T-helper 1 cell treated with Interleukin-12 subunit alpha and Interleukin-12 subunit beta and Interleukin-4 antibody, amounts not matched to agents 30 μg/mL and 1 μg/mL, for 36 hours (primary cell): Measurements from ENCODE around the gene CASK.

Experiments
- H3K27ac Mint-ChIP-seq: one replicate; pipeline ENCODE4 v1.8.0; 2021; ENCODE audit warnings: mild to moderate bottlenecking, mixed read lengths
- H3K27me3 Mint-ChIP-seq: one replicate; pipeline ENCODE4 v1.8.0; 2021; ENCODE audit warnings: low read depth, mixed read lengths
- H3K36me3 Mint-ChIP-seq: one replicate; pipeline ENCODE4 v1.8.0; 2021; ENCODE audit warnings: low read depth, mixed read lengths
- H3K4me1 Mint-ChIP-seq: one replicate; pipeline ENCODE4 v1.8.0; 2021; ENCODE audit warnings: low read depth, mixed read lengths
- H3K4me3 Mint-ChIP-seq: one replicate; pipeline ENCODE4 v1.8.0; 2021; ENCODE audit warnings: mild to moderate bottlenecking, moderate library complexity, mixed read lengths
- H3K9me3 Mint-ChIP-seq: one replicate; pipeline ENCODE4 v1.8.0; 2021; ENCODE audit warnings: mixed read lengths

The CASK gene

GRCh38 chrX:41502004-41502403 is 421.4 kb downstream of the CASK start:
- Mint-ChIP-seq H3K4me1 (peaks cover 5% of the 10 kb centered on the region), H3K27me3 (no peaks in the 10 kb centered on the region), H3K9me3 (peaks cover 6% of the 10 kb centered on the region), H3K4me3 (no peak overlapping the region), H3K36me3 (peaks cover 3% of the 10 kb centered on the region), H3K27ac (no peak overlapping the region)

DNA sequence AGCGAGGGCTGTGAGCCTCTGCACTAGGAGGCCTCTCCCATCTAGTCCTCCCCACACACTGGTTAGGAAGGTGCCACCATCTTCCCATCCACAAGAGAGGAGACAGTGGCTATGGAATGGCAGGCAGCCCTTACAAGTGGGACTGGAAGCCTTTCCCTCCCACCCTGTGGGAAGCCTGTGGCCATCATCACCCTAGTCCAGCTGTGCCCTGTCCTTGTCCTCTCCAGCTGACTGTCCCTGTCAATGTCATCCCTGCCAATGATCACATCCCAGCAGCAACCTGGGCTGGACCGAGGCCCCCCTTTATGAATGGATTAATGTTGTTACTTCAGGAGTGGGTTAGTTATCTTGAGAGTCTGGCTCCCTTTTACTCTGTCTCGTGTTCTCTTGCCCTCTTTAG is 423.4 kb downstream of the CASK start:
- H3K27ac Mint-ChIP-seq, result no peak overlapping the region
- peaks cover 9% of the 10 kb centered on the region for H3K9me3 Mint-ChIP-seq
- H3K4me1 Mint-ChIP-seq, result peaks cover 5% of the 10 kb centered on the region
- H3K27me3 Mint-ChIP-seq, result no peaks in the 10 kb centered on the region
- no peak overlapping the region for H3K4me3 Mint-ChIP-seq
- peaks cover 5% of the 10 kb centered on the region for H3K36me3 Mint-ChIP-seq

GRCh38 chrX:41499195-41499594 is 424.2 kb downstream of the CASK start:
- Mint-ChIP-seq H3K4me3 (no peak overlapping the region), H3K9me3 (peaks cover 9% of the 10 kb centered on the region), H3K4me1 (peaks cover 5% of the 10 kb centered on the region), H3K27me3 (no peaks in the 10 kb centered on the region), H3K27ac (no peak overlapping the region), H3K36me3 (peaks cover 5% of the 10 kb centered on the region)

- Mint-ChIP-seq H3K27me3 (peaks cover 3% of the 10 kb centered on the region), H3K9me3 (peaks cover 9% of the 10 kb centered on the region), H3K27ac (no peak overlapping the region), H3K4me1 (no peaks in the 10 kb centered on the region), H3K4me3 (no peak overlapping the region), H3K36me3 (peaks cover 5% of the 10 kb centered on the region)
Measured at GRCh38 chrX:41491267-41492004, 431.9 kb downstream of the CASK start.

GRCh38 chrX:41490446-41490845 is 432.9 kb downstream of the CASK start:
- no peaks in the 10 kb centered on the region for H3K4me1 Mint-ChIP-seq
- peaks cover 6% of the 10 kb centered on the region for H3K9me3 Mint-ChIP-seq
- no peak overlapping the region for H3K4me3 Mint-ChIP-seq
- H3K36me3 Mint-ChIP-seq, result peaks cover 2% of the 10 kb centered on the region
- H3K27me3 Mint-ChIP-seq, result peaks cover 3% of the 10 kb centered on the region
- H3K27ac Mint-ChIP-seq, result no peak overlapping the region

DNA sequence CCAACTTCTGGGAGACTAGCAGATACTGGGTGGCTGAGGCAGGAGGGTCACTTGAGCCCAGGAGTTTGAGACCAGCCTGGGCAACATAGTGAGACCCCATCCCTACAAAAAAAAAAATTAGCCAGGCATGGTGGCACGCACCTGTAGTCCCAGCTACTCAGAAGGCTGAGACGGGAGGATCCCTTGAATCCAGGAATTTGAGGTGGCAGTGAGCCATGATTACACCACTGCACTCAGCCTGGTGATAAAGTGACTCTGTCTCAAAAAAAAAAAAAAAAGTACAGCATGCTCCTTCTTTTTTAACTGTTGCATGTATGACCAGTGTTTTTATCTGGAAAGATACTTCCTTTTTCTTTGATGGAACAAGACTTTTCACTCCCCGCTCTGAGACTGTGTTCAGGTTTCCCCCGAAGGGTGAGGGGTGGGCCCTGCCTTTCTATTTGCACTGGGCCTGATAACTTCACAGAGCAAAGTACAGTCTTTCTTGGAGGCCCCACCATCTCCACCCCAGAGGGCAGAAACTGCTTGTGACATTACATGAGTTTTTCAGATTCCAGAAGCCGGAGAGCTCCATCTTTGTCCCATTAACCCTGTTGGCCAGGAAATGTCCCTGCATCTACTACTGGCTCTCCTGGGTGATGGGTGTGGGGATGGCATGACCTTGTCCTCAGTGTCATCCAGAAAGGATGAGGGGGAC is 441.1 kb downstream of the CASK start:
- no peak overlapping the region for H3K27ac Mint-ChIP-seq
- peaks cover 3% of the 10 kb centered on the region for H3K9me3 Mint-ChIP-seq
- H3K27me3 Mint-ChIP-seq, result peaks cover under 1% of the 10 kb centered on the region
- no peak overlapping the region for H3K4me3 Mint-ChIP-seq
- peaks cover 3% of the 10 kb centered on the region for H3K4me1 Mint-ChIP-seq
- H3K36me3 Mint-ChIP-seq, result peaks cover under 1% of the 10 kb centered on the region

DNA sequence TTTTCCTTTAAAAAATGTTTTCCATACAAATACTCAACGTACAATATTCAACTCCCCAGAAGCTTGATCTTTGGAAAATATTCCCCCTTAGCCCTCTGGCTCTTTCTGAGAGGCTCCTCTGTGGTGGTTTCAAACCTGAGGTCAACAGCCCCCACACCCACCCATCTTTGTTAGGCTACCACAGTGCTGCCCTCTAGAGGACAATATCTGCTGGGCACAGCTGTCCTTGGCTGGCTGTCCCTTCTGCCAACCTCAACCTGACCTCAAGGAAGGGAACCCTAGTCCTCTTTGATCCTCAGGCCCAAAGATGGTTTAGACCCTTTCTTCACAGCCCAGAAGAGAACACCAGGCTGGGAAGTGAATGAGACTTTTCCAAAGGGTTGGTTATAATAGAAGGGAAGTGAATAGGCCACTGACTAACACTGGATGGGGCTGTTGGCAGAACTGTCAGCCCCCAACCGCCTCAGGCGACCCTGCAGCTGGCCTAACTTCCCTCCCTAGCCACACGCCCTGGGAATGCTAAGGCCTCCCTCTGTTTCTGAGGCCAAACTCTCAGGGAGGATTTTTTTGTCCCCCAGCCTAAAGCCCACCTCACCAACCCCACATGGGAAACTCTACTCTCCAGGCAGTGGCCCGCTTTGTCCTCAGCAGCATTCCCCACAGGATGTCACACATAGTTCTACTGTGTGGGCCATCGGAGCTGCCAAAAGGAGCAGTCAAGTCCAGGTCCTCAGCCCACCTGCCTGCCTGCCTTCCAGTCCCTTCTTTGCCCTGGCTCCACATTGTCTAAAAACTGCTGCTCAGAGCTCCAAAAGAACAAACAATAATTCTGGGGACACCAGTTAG is 441.9 kb downstream of the CASK start:
- Mint-ChIP-seq H3K36me3 (no peaks in the 10 kb centered on the region), H3K27me3 (no peaks in the 10 kb centered on the region), H3K27ac (peak overlapping the region; percentile 34), H3K9me3 (no peaks in the 10 kb centered on the region), H3K4me3 (no peak overlapping the region), H3K4me1 (peaks cover 3% of the 10 kb centered on the region)

GRCh38 chrX:41480508-41481260 is 442.7 kb downstream of the CASK start:
- Mint-ChIP-seq H3K4me3 (no peak overlapping the region), H3K27ac (no peak overlapping the region), H3K4me1 (peaks cover 3% of the 10 kb centered on the region)

DNA sequence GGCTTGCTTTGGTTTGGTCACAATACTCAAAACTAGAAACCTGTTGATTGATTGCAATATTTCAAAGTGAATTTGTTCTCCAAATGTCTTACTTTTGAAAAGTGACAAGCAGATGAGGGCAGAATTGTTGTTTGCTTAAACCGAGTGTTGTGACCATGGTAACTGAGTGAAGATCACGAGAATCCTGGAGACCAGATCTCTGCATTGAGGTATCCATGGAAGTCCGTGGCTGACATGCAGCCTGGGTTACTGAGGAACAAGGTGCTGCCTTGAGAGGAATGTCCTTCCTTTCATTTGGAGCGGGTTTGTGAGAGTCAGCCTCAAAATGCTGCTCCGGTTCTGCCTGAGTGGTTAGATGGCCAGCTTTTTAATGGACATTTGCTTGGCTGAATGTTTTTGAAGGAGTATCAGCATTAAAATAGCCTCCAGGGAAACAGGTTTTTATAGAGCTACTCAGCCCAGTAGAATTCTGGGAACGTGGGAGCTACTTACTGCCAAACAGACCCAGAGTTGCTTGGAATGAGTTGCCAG is 444.9 kb downstream of the CASK start:
- Mint-ChIP-seq H3K27me3 (no peaks in the 10 kb centered on the region), H3K4me3 (no peak overlapping the region), H3K27ac (no peak overlapping the region), H3K36me3 (no peaks in the 10 kb centered on the region), H3K4me1 (peaks cover 3% of the 10 kb centered on the region), H3K9me3 (no peaks in the 10 kb centered on the region)

More at GRCh38 chrX:41480508-41481260, 442.7 kb downstream of the CASK start:
- H3K9me3 Mint-ChIP-seq, result no peaks in the 10 kb centered on the region
- H3K36me3 Mint-ChIP-seq, result no peaks in the 10 kb centered on the region
- H3K27me3 Mint-ChIP-seq, result no peaks in the 10 kb centered on the region

DNA sequence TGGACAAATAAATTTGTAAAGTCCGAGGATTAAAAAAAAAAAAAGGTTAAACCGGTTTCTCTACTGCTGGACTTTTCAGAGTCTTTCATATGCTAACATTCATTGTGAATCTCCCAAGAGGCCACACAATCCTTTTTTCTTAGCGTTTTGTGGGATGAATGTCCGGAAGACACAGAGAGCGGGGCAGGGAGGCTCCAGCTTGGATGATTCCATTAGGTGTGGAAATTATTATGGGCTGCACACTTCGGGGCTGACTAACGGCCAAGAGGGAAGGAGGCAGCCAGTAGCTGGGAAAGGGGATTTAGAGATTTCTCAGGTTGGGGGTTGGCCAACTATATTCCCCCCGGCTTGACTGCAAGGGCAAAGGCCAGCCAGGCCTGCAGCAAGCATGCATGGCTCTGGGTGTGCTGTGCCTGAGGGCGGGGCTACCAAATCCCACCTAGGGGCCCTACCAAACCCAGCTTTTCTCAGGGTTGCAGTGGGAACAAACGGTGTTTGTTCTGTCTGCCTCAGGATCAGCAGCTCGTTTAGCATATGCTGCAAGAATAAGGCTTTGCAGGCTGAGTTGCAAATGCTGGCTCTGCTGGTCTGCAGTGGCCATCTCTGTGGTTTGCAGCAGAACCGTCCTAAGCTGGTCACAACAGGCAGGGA is 447.6 kb downstream of the CASK start:
- Mint-ChIP-seq H3K36me3 (no peaks in the 10 kb centered on the region), H3K4me1 (no peaks in the 10 kb centered on the region), H3K27ac (no peak overlapping the region), H3K9me3 (no peaks in the 10 kb centered on the region), H3K27me3 (no peaks in the 10 kb centered on the region), H3K4me3 (no peak overlapping the region)

DNA sequence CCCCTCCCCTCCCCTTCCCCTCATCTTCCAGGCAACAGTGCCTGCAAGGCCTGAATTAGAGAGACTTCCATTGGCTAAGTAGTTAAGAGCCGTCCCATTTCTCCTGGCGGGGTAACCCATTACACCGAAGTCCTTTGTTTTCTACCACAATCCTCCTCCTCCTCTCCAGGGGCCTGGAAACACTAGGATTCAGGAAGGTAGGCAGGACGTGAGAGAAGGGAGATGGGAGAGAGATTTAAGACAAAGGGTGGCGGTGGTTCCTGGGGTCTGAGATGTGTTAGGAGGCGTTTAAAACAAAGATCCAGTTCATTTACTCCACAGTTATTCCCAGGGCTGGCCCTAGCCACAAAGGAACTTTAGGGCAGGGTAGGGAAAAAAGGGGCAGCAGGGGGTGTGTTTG is 448.2 kb downstream of the CASK start:
- Mint-ChIP-seq H3K27ac (no peak overlapping the region), H3K36me3 (no peaks in the 10 kb centered on the region), H3K9me3 (no peaks in the 10 kb centered on the region), H3K4me1 (no peaks in the 10 kb centered on the region), H3K27me3 (no peaks in the 10 kb centered on the region), H3K4me3 (no peak overlapping the region)

- no peaks in the 10 kb centered on the region for H3K27me3 Mint-ChIP-seq
- peaks cover 3% of the 10 kb centered on the region for H3K4me1 Mint-ChIP-seq
- no peaks in the 10 kb centered on the region for H3K36me3 Mint-ChIP-seq
- H3K4me3 Mint-ChIP-seq, result no peak overlapping the region
- no peaks in the 10 kb centered on the region for H3K9me3 Mint-ChIP-seq
- no peak overlapping the region for H3K27ac Mint-ChIP-seq
Measured at GRCh38 chrX:41474726-41475100, 448.6 kb downstream of the CASK start.

- no peaks in the 10 kb centered on the region for H3K27me3 Mint-ChIP-seq
- H3K36me3 Mint-ChIP-seq, result no peaks in the 10 kb centered on the region
- H3K9me3 Mint-ChIP-seq, result no peaks in the 10 kb centered on the region
- H3K4me3 Mint-ChIP-seq, result no peak overlapping the region
- H3K4me1 Mint-ChIP-seq, result peaks cover 3% of the 10 kb centered on the region
- no peak overlapping the region for H3K27ac Mint-ChIP-seq
Measured at GRCh38 chrX:41473936-41474725, 449.2 kb downstream of the CASK start.
